Measurements from ENCODE around the gene LRMDA. TPM values are rescaled to one million over a fixed set of nuclear protein-coding genes. Genes with fewer than 3 reads are reported as not detected.

LRMDA gene
- total and polyA plus RNA-seq, 10 of the 15 experiments (the other 5 are each of a cell fraction or from before 2014, with no cell fraction given) = 0.07 to 0.54 (median 0.29) TPM; not detected in 4

GRCh38 chr10:75394221-75394620 lies 37.2 kb upstream of the LRMDA start (continued):
- TF ChIP-seq E2F4 (IDR thresholded peaks at IDR 0.05; ENCODE audit: low read depth, low read length) (no peak), POLR2AphosphoS5 (IDR thresholded peaks at IDR 0.05; ENCODE audit: low read length) (no peak), SRF (IDR thresholded peaks at IDR 0.05; ENCODE audit: low read depth in 2 of 2, low read length in 2 of 2) (no peak), ZBED1 (IDR thresholded peaks at IDR 0.05; ENCODE audit: borderline replicate concordance) (no peak)

GRCh38 chr10:75395066-75395931 lies 36.1 kb upstream of the LRMDA start:
- H3K4me3 ChIP-seq = no peak overlapping the region
- 25% methylated on average over 62 of the region's 64 CpGs for WGBS (ENCODE audit: insufficient coverage, insufficient replicate concordance, low lambda C conversion rate, missing lambda C conversion rate)
- no TSS peak for BruUV-seq (replicated peaks)
- ATAC-seq = peak; percentile 20; the same call in 1 of the 3 replicates
- H3K4me1 ChIP-seq (ENCODE audit: control insufficient read depth, insufficient read depth, low read length) = no peaks in the 10 kb centered on the region; the same call in 1 of the 2 replicates
- H3K27me3 ChIP-seq (replicated peaks in 1 of 2; ENCODE audit: control insufficient read depth in 2 of 2, insufficient read depth in 2 of 2, low read length in 1 of 2) = peaks cover 1 to 12% of the 10 kb centered on the region in 2 experiments; a peak in 3 of 4 replicates
- POLR2A ChIA-PET = no interaction called here
- DNase-seq (ENCODE audit: low read depth, low spot score) = no peak
- intact Hi-C loops (cut with micrococcal nuclease; ENCODE audit: unreplicated experiment) (no loop called here), in situ Hi-C loops (cut with MboI) (loop anchor here (25.0 kb wide), 2 partner anchors 642 to 1142 kb away; no protein-coding TSS in a partner anchor)
- H3K36me3 ChIP-seq (ENCODE audit: control insufficient read depth in 2 of 2, insufficient read depth in 2 of 2, low read length in 1 of 2) = no peaks in the 10 kb centered on the region
- CTCF ChIA-PET = interaction anchor here (1.0 to 1.4 kb wide), 3 partner anchors 99 to 908 kb away, joined by 3 to 5 read pairs (median 3); no protein-coding TSS in a partner anchor
- no peak overlapping the region for H3K4me2 ChIP-seq (ENCODE audit: control insufficient read depth, insufficient read depth)
- H3K79me2 ChIP-seq (ENCODE audit: control insufficient read depth, insufficient read depth, low read length) = no peaks in the 10 kb centered on the region
- H3K9me3 ChIP-seq (replicated peaks; ENCODE audit: control insufficient read depth, insufficient read depth, low read length) = no peaks in the 10 kb centered on the region; the same call in 2 of the 3 replicates
- SMC1A ChIA-PET (ENCODE audit: uncharacterized antibody, unreplicated experiment) = no interaction called here
- RAD21 ChIA-PET (ENCODE audit: unreplicated experiment) = interaction anchor here (0.6 to 1.1 kb wide), 2 partner anchors 13 to 908 kb away, joined by 3 read pairs; no protein-coding TSS in a partner anchor
- H3K27ac ChIP-seq (ENCODE audit: control insufficient read depth, insufficient read depth) = no peak overlapping the region
- no peaks in the 10 kb centered on the region; the same call in 1 of the 2 replicates for H4K20me1 ChIP-seq (ENCODE audit: control insufficient read depth, insufficient read depth)
- no peak for FAIRE-seq
- no peak overlapping the region for H3K9ac ChIP-seq (ENCODE audit: control insufficient read depth, insufficient read depth, low read length)
- no peak overlapping the region for H2AFZ ChIP-seq (ENCODE audit: control insufficient read depth, low read depth, low read length)
- no peak for TF ChIP-seq RCOR1 (conservative IDR thresholded peaks at IDR 0.05; ENCODE audit: low read depth, low read length)
- peak; percentile 43 to 52 (median 45); a peak in 5 of 6 replicates for TF ChIP-seq CTCF (IDR thresholded peaks at IDR 0.05 in 2 of 3, conservative IDR thresholded peaks at IDR 0.05 in 1 of 3; ENCODE audit: control insufficient read depth in 2 of 3, extremely low read depth in 1 of 3, insufficient read depth in 1 of 3, low read depth in 3 of 3, low read length in 3 of 3)
- no peak for TF ChIP-seq TCF7 (IDR thresholded peaks at IDR 0.05; ENCODE audit: borderline replicate concordance)
- TF ChIP-seq, protein P1, sequence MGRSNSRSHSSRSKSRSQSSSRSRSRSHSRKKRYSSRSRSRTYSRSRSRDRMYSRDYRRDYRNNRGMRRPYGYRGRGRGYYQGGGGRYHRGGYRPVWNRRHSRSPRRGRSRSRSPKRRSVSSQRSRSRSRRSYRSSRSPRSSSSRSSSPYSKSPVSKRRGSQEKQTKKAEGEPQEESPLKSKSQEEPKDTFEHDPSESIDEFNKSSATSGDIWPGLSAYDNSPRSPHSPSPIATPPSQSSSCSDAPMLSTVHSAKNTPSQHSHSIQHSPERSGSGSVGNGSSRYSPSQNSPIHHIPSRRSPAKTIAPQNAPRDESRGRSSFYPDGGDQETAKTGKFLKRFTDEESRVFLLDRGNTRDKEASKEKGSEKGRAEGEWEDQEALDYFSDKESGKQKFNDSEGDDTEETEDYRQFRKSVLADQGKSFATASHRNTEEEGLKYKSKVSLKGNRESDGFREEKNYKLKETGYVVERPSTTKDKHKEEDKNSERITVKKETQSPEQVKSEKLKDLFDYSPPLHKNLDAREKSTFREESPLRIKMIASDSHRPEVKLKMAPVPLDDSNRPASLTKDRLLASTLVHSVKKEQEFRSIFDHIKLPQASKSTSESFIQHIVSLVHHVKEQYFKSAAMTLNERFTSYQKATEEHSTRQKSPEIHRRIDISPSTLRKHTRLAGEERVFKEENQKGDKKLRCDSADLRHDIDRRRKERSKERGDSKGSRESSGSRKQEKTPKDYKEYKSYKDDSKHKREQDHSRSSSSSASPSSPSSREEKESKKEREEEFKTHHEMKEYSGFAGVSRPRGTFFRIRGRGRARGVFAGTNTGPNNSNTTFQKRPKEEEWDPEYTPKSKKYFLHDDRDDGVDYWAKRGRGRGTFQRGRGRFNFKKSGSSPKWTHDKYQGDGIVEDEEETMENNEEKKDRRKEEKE (IDR thresholded peaks at IDR 0.05) = no peak
- TF ChIP-seq, protein P2, sequence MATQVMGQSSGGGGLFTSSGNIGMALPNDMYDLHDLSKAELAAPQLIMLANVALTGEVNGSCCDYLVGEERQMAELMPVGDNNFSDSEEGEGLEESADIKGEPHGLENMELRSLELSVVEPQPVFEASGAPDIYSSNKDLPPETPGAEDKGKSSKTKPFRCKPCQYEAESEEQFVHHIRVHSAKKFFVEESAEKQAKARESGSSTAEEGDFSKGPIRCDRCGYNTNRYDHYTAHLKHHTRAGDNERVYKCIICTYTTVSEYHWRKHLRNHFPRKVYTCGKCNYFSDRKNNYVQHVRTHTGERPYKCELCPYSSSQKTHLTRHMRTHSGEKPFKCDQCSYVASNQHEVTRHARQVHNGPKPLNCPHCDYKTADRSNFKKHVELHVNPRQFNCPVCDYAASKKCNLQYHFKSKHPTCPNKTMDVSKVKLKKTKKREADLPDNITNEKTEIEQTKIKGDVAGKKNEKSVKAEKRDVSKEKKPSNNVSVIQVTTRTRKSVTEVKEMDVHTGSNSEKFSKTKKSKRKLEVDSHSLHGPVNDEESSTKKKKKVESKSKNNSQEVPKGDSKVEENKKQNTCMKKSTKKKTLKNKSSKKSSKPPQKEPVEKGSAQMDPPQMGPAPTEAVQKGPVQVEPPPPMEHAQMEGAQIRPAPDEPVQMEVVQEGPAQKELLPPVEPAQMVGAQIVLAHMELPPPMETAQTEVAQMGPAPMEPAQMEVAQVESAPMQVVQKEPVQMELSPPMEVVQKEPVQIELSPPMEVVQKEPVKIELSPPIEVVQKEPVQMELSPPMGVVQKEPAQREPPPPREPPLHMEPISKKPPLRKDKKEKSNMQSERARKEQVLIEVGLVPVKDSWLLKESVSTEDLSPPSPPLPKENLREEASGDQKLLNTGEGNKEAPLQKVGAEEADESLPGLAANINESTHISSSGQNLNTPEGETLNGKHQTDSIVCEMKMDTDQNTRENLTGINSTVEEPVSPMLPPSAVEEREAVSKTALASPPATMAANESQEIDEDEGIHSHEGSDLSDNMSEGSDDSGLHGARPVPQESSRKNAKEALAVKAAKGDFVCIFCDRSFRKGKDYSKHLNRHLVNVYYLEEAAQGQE (IDR thresholded peaks at IDR 0.05; ENCODE audit: low read depth, low read length) = no peak
- TF ChIP-seq NR2C2 (IDR thresholded peaks at IDR 0.05; ENCODE audit: borderline replicate concordance, control insufficient read depth, insufficient read length, low read depth) = no peak

All from GM12878 (cell line).